ENCODE data around the gene SLIT3.

SLIT3 gene

DNA sequence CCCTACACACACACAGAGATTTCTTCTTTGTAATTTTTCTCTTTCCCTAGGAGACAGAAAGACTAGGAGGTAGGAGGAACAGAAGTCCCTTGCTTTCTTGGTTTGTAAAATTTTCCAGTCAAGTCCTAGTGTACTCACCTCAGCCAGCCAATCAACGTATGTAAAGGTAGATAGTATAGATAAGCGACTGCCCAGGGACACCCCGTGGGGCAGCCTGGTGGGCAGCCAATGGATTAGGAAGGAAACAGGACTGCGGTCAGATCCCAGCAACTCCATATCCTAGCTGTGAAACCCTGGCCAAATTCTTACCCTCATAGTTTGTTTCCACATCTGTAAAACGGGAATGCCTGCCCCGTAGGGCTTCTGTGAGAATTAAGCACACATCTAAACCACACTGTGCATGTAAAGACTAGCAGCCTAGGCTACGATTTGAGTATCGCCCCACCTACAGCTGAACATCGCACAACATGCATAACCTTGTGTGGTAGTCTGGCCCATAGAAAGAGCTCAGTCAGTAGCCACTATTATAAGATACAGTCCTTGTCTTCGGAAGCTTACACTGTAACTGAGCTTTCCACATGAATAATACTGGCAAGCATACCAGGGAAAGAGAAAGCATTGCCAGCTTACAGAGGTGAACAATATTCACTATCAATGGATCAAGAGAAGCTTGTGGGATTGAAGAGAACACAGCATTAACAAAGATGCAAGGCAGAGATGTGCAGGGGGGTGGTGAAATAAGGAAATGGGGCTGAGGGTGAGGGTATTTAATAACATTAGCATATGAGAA is 368.3 kb downstream of the SLIT3 start:
- DNase-seq (ENCODE audit: low read depth, low spot score) = no peak

DNA sequence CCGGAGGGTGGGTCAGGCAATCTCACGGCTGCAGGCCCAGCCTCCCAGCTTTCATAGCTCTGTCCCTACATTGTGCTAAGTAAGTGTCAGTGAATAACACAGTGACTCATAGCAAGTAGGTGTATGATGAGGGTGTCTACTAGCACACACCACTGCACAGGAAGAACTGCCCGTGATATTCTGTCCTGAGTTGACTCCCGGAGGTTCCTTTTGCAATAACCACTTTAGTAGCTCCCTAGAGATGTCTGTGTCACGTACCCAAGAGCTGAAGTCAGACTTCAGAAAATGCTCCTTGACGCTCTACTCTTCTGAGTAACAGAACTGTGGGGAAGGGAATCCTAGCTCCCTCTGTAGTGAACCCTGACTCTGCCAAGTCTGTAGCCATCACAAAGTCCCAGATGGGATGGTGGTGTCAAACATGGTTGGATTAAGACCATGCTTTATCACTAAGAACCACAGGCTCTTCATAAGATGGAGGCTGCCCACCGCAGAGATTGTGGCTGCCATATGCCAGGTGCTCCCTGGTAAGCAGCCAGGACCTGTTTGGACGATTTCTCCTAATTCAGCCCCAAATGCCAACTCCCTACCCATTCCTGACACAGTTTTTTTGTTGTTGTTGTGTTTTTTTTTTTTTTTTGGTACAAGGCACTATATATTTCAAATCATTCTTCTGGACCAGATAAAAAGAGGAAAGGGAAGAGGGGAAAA is 369.1 kb downstream of the SLIT3 start:
- no peak for DNase-seq (ENCODE audit: low read depth, low spot score)

DNA sequence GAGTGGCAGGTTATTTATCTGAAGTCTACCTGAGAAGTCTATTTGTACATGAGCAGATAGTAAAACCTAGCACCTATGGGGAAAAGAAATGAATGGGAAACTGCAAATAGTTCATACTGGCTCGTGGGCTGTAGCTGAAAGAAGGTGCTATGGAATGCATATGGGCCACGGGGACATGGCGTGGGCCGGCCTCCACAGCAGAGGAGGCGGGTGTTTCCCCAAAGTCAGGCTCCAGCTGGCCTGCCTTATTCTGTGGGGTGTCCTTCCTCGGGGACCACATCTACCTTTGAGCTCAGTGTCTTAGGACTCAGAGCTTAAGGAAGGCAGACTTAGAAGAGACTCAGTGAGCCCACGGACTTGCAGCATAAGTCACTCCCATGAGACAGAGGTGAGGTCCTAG is 371.3 kb downstream of the SLIT3 start:
- no peak for DNase-seq (ENCODE audit: low read depth, low spot score)

DNA sequence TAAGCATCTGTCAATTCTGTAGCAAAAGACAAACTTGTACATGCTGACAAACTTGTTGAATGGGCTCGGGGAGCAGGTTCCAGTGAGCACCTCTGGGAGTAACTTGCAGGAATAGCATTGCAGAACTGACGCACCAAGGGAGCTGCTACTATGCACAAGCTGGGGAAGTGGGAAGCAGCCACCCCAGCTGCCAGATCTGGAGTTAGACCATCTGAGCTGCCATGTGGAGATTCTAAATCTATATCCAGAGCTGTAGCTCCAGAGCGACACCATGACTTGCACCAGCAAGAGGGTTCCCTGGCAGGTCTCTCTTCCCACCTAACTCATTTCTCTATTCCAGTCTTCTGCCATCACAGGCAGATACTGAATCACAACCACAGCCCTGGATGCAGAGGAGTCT is 375.8 kb downstream of the SLIT3 start:
- no peak for DNase-seq (ENCODE audit: low read depth, low spot score)

DNA sequence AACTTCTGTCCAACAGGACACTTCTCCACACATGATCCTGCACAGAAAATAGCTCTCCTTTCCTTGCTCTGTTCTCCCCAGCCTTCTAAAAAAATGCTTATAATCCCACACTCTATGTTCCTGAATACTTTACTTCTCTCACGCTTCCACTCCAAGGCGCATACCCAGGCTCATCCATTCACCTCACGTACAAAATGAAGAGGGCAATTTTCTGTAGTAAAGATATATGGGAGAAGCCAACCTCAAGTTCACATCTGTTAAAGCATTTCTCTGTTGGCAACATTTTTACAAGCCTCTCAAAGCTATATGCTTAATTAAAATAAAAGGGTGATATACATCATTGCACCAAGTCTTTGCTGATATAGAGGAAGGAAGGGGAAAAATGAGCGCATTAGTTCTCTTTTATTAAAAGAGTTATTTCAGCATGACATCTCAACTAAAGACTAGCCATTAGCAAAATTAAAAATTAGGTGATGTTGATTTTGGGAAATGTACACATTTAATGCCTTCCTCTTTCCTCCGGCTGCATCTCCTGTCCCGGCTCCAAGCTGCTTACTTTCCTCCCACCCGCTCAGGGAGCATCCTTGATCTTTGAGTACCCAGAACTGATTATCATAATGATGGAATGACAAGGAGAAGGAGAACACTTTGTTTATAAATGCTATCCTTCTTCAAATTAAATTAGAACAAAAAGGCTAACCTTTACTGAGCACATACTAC is 379.6 kb downstream of the SLIT3 start:
- DNase-seq (ENCODE audit: low read depth, low spot score) = no peak

DNA sequence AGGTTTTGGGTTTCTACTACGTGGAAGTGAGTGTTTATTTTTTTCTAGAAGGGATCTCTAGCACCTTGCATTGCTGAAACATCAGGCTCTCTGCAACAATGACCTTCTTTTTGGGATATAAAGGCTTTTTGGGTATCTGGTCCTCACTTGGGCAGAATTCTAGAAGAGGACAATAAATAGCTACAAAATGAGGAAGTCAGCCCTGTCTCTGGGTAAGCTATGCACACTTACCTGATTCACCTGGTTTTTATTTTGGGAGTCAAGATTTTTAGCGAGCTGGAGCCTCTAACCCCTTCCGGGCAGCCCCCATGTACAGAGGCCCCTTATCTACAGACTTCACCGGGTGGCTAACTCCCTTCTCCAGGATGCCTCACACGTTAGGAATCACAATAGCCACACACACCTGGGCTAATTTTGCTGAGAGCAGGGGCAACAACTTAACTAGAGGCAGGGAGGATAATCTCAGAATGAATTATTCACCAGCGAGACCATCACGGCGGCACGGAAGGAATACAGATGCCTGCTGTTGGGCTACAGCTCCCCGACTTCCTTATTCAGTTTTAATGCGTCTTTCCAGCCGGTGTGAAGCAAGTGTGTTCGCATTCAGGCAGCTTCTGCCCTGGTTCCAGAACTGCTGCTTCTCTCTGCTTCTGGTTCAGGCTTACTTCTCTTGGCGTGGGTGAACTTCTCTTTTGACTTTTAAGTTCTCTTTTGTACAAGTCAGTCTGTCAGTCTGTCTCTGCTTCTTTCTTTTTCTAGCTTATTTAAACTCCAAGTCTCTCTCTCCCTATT is 380.7 kb downstream of the SLIT3 start:
- DNase-seq (ENCODE audit: low read depth, low spot score) = no peak

DNA sequence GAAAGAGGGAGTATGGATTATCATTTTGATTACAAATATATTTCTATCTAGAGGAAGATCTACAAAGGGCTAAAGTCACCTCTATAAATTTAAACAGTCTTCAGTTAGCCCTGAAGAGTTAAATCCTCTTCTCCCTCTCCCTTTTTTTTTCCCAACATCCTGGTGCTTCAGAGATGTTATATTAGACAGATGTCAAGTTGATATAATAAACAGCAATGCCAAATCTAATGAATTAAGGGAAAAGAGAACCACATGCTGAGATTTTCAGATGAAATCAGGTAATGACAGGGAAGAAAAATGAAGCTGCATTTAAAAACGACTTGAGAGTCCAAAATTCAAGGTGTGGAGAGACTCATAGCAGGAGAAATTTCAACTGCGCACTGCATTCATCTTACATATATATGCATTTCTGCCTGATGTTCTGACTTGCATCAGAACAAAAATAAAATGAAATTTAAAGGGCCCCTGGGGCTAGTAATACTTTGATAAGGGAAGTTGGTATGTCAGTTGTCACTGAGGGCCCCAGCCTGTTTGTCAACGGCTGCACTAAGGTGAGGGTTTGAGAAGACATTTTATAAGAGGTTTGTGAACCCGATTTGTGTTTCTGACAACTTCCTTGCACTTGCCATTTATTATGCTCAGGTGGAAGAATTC is 382.9 kb downstream of the SLIT3 start:
- no peak for DNase-seq (ENCODE audit: low read depth, low spot score)

DNA sequence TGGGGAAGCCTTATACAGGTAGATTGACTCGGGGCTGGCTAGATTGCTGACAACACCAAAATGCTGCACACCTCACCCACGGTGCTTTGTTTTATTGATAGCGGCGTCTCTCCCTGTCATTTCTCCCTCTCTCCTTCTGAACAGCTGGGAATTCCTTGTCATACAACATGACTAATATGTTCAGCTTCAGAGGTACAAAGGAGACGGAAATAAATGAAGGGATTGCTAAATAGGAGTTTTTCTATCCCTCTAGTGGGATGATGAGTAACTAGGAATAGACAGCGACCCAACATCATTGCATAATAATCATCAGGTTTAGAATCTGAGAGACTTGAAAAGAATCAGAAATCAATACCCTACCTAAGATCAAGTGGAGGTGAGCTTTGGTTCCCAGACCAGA is 384.1 kb downstream of the SLIT3 start:
- no peak for DNase-seq (ENCODE audit: low read depth, low spot score)

DNA sequence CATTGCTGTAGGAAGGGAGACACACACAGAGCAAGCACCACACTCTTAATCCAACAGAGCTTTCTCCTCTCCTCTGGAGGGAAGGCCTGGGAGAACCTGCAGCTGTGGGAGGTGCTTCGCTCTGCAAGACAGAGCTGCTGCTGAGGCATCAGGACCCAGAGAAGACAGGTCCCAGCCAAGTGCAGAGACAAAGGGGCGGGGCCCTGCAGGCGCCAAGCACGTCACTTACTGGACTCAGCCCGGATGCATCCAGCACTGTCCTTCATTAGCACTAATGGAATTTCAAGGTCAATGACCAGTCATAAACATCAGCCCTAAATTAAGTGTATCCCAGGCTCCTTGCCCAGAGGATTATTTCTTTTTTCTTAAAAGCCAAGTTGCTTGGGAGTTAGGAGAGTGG is 384.7 kb downstream of the SLIT3 start:
- no peak for DNase-seq (ENCODE audit: low read depth, low spot score)

DNA sequence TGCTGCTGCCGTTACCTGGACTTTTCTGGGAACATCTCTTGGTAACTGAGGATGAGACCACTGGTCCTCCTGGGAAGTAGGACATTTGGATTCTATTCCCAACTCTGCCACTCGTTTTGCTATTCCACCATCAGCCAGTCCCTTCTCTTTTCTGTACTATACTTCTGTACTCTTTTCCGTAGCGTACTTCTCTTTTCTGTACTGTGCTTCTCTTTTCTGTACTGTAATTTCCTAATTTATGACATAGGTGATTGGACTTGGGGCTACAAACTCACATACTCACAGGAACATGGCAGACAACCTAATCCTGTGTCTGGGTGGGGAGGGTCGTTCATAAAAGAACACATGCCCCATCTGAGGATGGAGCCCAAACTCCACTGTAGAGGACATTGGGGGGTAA is 386.4 kb downstream of the SLIT3 start:
- no peak for DNase-seq (ENCODE audit: low read depth, low spot score)

DNA sequence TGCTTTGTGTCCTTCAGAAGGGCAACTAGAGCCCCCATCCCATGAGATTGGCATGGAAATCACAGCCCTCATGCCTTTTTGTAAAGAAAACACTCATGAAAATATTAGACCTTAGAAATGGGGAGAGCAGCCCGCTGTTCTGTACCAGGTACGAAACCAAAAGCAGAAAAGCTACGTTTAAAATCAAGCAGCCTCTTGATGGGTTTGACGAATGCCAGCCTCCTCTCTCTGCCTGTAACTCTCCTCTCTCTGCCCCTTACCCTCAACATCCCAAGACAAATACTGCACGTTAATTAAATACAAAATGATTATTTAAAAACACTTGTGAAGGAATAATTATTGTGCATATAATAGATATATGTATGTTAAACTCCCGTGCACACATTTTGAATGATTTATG is 390.1 kb downstream of the SLIT3 start:
- DNase-seq (ENCODE audit: low read depth, low spot score) = no peak

DNA sequence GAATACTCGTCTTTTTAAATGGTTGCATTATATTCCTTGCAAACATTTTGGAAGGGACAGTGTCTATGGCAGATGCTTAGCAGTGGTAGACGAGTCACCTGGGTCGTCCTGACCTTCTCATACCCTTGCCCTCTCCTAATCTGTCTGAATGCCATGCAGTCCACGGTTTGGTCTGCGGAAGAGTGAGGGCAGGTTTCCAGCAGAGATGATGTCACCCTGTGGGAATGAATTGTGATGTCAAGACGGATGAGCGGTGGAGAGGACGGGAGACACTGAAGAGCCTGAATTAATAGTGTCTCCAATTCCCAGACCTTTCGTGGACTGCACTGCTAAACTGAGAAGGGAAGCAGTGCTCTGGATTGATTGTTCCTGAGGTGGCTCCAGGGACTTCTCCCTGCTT is 392.7 kb downstream of the SLIT3 start:
- DNase-seq (ENCODE audit: low read depth, low spot score) = no peak

DNA sequence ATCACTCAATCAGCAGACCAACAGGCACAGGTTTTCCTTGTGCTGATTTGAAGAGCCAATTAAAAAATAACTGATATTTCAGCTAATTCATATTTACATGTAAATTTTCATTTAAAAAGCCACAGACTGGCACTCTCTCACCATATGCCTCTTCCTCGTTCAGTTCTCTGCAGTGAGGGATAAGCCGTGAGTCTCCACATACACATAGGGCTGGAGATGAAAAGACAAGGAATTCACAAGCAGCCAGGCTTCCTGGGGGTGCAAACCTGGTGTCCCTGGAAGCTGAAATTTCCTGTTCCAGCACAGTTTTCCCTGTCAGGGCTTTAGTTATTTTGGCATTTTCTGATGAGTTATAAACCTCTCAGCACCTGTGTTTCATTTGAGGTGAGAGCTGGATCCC is 397.9 kb downstream of the SLIT3 start:
- DNase-seq (ENCODE audit: low read depth, low spot score) = no peak

DNA sequence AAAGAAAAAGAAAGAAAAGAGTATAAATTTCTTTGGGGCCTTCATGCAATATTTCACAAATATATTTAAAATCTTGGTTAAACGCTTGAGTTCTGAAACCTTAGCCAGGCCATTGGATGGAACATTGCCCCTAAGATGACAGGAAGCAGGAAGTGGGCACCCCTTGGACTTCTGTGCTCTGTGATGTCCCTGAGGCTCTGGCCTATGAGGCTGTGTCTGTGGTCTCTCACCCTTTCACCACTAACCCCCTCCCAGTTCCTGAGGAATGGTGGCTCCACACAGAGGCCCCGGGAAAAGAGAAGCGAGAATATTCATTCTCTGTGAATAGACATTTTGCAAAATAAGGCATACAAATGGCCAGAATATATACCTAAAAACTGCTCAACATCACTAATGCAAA is 401.3 kb downstream of the SLIT3 start:
- no peak for DNase-seq (ENCODE audit: low read depth, low spot score)

DNA sequence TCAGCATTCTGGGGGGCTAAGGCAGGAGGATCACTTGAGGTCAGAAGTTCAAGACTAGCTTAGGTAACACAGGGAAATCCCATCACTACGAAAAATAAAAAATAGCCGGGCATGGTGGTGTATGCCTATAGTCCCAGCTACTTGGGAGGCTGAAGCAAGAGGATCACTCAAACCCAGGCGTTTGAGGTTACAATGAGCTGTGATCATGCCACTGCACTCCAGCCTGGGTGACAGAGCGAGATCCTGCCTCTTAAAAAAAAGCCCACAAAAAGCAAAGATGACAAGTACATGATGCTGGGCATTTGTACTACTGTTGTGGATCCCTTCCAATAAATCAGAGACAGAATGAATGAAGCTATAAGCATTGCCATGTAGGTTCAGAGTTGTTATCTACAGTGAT is 401.7 kb downstream of the SLIT3 start:
- no peak for DNase-seq (ENCODE audit: low read depth, low spot score)

DNA sequence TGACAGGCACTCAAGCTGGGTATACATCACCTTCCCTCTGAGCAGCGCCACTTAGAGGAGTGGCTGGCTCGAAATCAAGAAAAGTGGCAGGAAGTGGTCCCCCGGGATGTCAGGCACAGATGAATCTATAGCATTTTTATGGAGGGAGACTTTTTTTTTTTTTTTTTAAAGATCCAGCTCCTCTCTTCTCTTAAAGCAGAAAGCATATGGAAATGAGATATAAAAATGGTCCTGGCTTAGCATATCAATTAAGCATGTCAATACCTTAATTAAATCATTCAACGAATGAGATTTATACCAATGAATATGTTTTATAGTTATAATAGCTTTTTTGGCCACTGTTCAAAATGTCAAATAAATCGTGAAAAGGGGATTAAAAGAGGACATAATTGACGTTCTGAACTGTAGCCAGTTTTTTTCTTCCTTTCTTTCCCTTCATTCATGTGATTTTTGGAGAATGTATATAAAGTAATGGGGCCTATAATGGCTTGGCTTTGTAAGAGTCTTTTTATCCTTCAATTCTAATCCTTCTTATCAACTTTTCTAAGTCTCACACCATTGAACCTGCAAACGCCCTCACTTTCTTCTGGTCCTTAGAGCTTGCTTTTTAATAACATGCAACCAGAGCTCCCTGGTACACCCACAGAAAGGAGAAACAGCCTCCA is 402.6 kb downstream of the SLIT3 start:
- DNase-seq (ENCODE audit: low read depth, low spot score) = no peak

DNA sequence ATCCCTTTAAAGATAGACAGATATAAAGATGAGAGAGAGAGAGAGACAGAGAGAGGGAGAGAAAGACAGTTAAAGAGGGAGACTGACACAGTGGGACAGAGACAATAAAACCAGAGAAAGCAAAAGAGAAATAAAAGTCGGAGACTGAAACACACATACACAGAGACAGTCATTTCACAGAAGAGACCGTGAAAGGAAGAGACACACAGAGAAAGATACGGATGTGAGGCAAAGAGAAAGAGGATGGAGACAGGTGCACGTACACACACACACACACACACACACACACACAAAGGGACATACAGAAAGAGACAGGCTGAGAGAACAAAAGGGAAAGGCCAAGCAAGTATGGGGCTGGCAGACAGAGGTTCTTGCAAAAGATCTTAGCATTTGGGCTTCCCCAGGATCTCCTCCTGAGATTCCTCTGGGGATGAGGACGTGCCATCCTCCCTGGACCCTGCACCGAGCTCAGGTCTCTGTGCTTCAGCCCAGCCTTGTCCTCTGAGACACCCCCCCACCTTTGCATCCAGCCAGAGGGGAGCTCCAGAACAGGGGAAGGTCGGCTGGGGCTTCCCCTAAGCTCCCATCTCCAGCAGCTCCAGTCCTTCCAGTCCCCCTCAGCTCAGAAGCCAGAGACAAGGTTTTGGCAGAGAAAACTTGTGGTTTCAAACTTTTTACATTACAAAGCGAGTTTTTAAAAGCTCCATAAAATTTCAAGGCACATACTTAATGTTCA is 403.4 kb downstream of the SLIT3 start:
- DNase-seq (ENCODE audit: low read depth, low spot score) = no peak

DNA sequence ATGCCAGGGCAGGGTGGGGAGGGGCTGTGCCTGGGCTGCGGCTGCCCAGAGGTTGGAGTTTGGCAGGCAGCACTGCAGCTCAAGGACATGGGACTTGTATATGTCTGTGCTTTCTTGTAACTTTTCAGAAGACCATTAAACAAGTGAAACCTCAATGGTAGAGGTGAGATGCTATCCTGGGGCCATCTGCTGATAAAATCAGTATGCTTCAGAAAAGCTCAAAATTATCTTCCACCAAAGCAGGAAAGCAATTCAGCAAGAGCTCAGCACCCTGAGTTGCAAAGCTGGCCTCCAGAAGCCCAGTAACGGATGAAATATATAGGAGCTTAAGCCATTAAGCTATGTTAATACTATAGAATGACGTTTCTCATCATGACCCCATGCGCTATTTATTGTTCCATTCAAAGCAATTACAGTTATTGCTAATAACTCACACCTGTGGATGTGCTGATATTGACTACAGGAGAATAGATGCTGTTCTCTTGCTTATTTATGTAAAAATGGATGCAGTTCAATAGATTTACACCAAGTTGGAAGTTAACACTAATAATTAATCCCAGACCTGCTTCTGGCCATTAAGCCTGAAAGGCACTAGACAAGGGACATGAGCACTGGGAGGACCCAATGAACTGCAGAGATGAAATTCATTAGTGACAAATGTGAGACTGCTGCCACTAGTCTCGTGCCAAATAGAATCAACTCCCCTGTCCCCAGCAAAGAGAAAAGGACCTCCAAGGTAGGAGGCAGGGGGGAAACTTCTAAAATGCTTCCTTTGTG is 405.5 kb downstream of the SLIT3 start:
- DNase-seq (ENCODE audit: low read depth, low spot score) = no peak

DNA sequence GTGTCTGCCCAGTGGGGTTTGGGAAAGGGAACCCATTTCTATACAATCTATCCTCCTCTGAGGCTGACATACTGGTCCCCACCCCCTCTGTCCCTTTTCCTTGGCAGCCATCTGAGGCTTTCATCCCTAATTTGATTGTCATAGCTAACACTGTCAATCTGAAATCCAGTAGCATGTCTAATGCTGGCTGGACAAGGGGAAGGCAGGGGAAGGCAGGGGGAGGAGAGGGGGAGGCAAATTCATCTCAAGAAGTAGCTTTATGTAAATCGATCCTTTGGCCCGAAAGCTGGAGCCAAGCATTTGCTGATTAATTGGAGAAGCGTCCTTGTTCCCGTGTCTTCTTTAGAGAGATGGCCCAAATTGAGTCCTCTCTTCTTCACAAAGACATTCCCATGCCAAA is 407.7 kb downstream of the SLIT3 start:
- no peak for DNase-seq (ENCODE audit: low read depth, low spot score)

Data from smooth muscle cell of the brain vasculature (primary cell).